ENCODE results near the gene NEDD1.

GRCh38 chr12:96995861-96996260, 88.8 kb downstream of the NEDD1 start:
- TF ChIP-seq CTCF (IDR thresholded peaks at IDR 0.05) = no peak
- no peak for TF ChIP-seq POLR2A (IDR thresholded peaks at IDR 0.05)

All from lower leg skin (tissue), 3 donors.